ENCODE measurements around the gene WBP1L.

DNA sequence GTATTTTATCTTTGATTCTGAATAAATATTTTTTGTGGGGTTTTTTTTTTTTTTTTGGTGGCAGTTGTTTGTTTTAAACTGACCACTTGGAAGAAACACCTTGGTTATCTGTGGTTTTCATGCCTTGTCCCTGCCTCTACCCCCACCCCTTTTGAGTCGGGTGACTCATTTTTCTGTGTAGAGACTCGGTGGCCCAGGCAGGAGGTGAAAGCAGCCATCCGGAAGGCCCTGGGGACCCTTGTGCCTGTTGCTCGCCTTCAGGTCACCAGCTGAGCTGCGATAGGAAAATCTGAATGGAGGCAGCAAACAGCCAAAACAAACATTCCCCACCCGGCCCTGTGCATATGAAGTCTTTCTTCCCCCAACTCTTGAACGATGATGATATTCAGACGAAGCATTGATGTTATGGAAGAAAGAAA lies 70.7 kb downstream of the WBP1L start:
- TF ChIP-seq, protein P1, sequence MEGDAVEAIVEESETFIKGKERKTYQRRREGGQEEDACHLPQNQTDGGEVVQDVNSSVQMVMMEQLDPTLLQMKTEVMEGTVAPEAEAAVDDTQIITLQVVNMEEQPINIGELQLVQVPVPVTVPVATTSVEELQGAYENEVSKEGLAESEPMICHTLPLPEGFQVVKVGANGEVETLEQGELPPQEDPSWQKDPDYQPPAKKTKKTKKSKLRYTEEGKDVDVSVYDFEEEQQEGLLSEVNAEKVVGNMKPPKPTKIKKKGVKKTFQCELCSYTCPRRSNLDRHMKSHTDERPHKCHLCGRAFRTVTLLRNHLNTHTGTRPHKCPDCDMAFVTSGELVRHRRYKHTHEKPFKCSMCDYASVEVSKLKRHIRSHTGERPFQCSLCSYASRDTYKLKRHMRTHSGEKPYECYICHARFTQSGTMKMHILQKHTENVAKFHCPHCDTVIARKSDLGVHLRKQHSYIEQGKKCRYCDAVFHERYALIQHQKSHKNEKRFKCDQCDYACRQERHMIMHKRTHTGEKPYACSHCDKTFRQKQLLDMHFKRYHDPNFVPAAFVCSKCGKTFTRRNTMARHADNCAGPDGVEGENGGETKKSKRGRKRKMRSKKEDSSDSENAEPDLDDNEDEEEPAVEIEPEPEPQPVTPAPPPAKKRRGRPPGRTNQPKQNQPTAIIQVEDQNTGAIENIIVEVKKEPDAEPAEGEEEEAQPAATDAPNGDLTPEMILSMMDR (IDR thresholded peaks at IDR 0.05), result no peak
- no peak for TF ChIP-seq POLR2AphosphoS5 (IDR thresholded peaks at IDR 0.05)
